Measurements from ENCODE around the gene TRMT2A.
"Not testable (repeated sequence)": the region's sequence is repeated elsewhere in the genome, so short reads cannot be mapped to it uniquely, and the experiment has no call there.

Gene TRMT2A

GRCh38 chr22:20116951-20117632, at the start of gene TRMT2A:
TRMT2A (minus strand) TSS chr22:20117226; CDS start chr22:20116906, 320 bp downstream.
- DNase-seq (ENCODE audit: low read depth in 2 of 2), result peak; percentile 95 to 98

- no peak for DNase-seq (ENCODE audit: low read depth in 2 of 2)
Measured at GRCh38 chr22:20166703-20167102, 49.7 kb upstream of the TRMT2A start.

GRCh38 chr22:20165913-20166312, 48.9 kb upstream of the TRMT2A start:
- no peak for DNase-seq (ENCODE audit: low read depth in 2 of 2)

- DNase-seq (ENCODE audit: low read depth in 2 of 2), result no peak
Measured at GRCh38 chr22:20165421-20165820, 48.4 kb upstream of the TRMT2A start.

- DNase-seq (ENCODE audit: low read depth in 2 of 2), result no peak
Measured at GRCh38 chr22:20164863-20165262, 47.8 kb upstream of the TRMT2A start.

- no peak for DNase-seq (ENCODE audit: low read depth in 2 of 2)
Measured at GRCh38 chr22:20160041-20160440, 43.0 kb upstream of the TRMT2A start.

GRCh38 chr22:20159531-20159930, 42.5 kb upstream of the TRMT2A start:
- DNase-seq (ENCODE audit: low read depth in 2 of 2), result not testable (repeated sequence)

- DNase-seq (ENCODE audit: low read depth in 2 of 2), result no peak
Measured at GRCh38 chr22:20159076-20159475, 42.0 kb upstream of the TRMT2A start.

GRCh38 chr22:20158391-20159036, 41.5 kb upstream of the TRMT2A start:
- DNase-seq (ENCODE audit: low read depth in 2 of 2), result no peak

GRCh38 chr22:20157430-20158183, 40.6 kb upstream of the TRMT2A start:
- DNase-seq (ENCODE audit: low read depth in 2 of 2), result no peak

GRCh38 chr22:20156611-20157429, 39.8 kb upstream of the TRMT2A start:
- DNase-seq (ENCODE audit: low read depth in 2 of 2), result peak; percentile 67 to 75

- DNase-seq (ENCODE audit: low read depth in 2 of 2), result no peak
Measured at GRCh38 chr22:20156042-20156389, 39.0 kb upstream of the TRMT2A start.

GRCh38 chr22:20155330-20156041, 38.5 kb upstream of the TRMT2A start:
- DNase-seq (ENCODE audit: low read depth in 2 of 2), result no peak

GRCh38 chr22:20154602-20155187, 37.7 kb upstream of the TRMT2A start:
- DNase-seq (ENCODE audit: low read depth in 2 of 2), result no peak

GRCh38 chr22:20153945-20154344, 36.9 kb upstream of the TRMT2A start:
- no peak for DNase-seq (ENCODE audit: low read depth in 2 of 2)

- no peak for DNase-seq (ENCODE audit: low read depth in 2 of 2)
Measured at GRCh38 chr22:20152464-20152890, 35.5 kb upstream of the TRMT2A start.

GRCh38 chr22:20151276-20151588, 34.2 kb upstream of the TRMT2A start:
- no peak for DNase-seq (ENCODE audit: low read depth in 2 of 2)

GRCh38 chr22:20150381-20151275, 33.6 kb upstream of the TRMT2A start, which contains the start of gene CCDC188:
CCDC188 (minus strand) TSS chr22:20151055; CDS start chr22:20150986, 69 bp downstream.
- no peak for DNase-seq (ENCODE audit: low read depth in 2 of 2)

- DNase-seq (ENCODE audit: low read depth in 2 of 2), result no peak
Measured at GRCh38 chr22:20149257-20150250, 32.5 kb upstream of the TRMT2A start.
